ENCODE results near the gene TLL2.

TLL2 gene

GRCh38 chr10:96462606-96463151, 51.0 kb downstream of the TLL2 start:
- FAIRE-seq: no peak

- no peak for FAIRE-seq
Measured at GRCh38 chr10:96460316-96460715, 53.4 kb downstream of the TLL2 start.

GRCh38 chr10:96457341-96457740, 56.4 kb downstream of the TLL2 start:
- FAIRE-seq: no peak

GRCh38 chr10:96456296-96456840, 57.4 kb downstream of the TLL2 start:
- no peak for FAIRE-seq

- FAIRE-seq: no peak
Measured at GRCh38 chr10:96453856-96454583, 59.7 kb downstream of the TLL2 start.

GRCh38 chr10:96452494-96453153, 61.1 kb downstream of the TLL2 start:
- FAIRE-seq: no peak

GRCh38 chr10:96450529-96451207, 63.1 kb downstream of the TLL2 start:
- no peak for FAIRE-seq

- FAIRE-seq: no peak
Measured at GRCh38 chr10:96448558-96448957, 65.2 kb downstream of the TLL2 start.

- no peak for FAIRE-seq
Measured at GRCh38 chr10:96448021-96448457, 65.7 kb downstream of the TLL2 start.

GRCh38 chr10:96446966-96447596, 66.6 kb downstream of the TLL2 start:
- FAIRE-seq: no peak

- FAIRE-seq: no peak
Measured at GRCh38 chr10:96441987-96442643, 71.6 kb downstream of the TLL2 start.

- FAIRE-seq: no peak
Measured at GRCh38 chr10:96441322-96441885, 72.3 kb downstream of the TLL2 start.

GRCh38 chr10:96440361-96441292, 73.1 kb downstream of the TLL2 start:
- FAIRE-seq: no peak

- no peak for FAIRE-seq
Measured at GRCh38 chr10:96439725-96440124, 74.0 kb downstream of the TLL2 start.

- FAIRE-seq: no peak
Measured at GRCh38 chr10:96436035-96436434, 77.7 kb downstream of the TLL2 start.

GRCh38 chr10:96431211-96431970, 82.3 kb downstream of the TLL2 start:
- FAIRE-seq: no peak

GRCh38 chr10:96427291-96427690, 86.4 kb downstream of the TLL2 start:
- no peak for FAIRE-seq

GRCh38 chr10:96422525-96422924, 91.2 kb downstream of the TLL2 start:
- no peak for FAIRE-seq

- FAIRE-seq: peak; percentile 92
Measured at GRCh38 chr10:96421995-96422394, 91.7 kb downstream of the TLL2 start.
